Prostate gland (tissue), 2 donors: ENCODE measurements around the gene DDX6.

Experiments
- CTCF ChIP-seq, 4 experiments: fragments of 200-600 bp in 2 of 4; fragments of 450-650 bp in 2 of 4; sonication (generic) in 2 of 4; IDR thresholded peaks; 1 replicate in 3 of 4; 2 replicates in 1 of 4; pipeline ENCODE4 v1.5.1; 2016 to 2019; ENCODE audit warnings: antibody characterized with exemption in 4 of 4, mild to moderate bottlenecking in 2 of 4, moderate library complexity in 2 of 4
- POLR2AphosphoS5 ChIP-seq: sonication (generic); formaldehyde crosslinking; IDR thresholded peaks from one replicate; pipeline ENCODE4 v1.6.1; 2017; ENCODE audit warnings: antibody characterized with exemption

- TF ChIP-seq CTCF (IDR thresholded peaks at IDR 0.05) = peak in 1 of 4 experiments; percentile 14
- TF ChIP-seq POLR2AphosphoS5 = peak; percentile 97
Measured at GRCh38 chr11:118820412-118821357, 29.7 kb upstream of the DDX6 start.
